ENCODE measurements around the gene LRRC27. TPM values are rescaled to one million over a fixed set of nuclear protein-coding genes. Genes with fewer than 3 reads are reported as not detected.
"Not testable (repeated sequence)": the region's sequence is repeated elsewhere in the genome, so short reads cannot be mapped to it uniquely, and the experiment has no call there.

Gene LRRC27
- total and polyA plus RNA-seq, 4 experiments from 2014 or later = 0.90 to 3.8 (median 3.0) TPM

GRCh38 chr10:132336064-132336746 lies 4.2 kb downstream of the LRRC27 start:
- H3K4me3 ChIP-seq (ENCODE audit: low read length in 2 of 2) = no peak overlapping the region
- intact Hi-C loops (cut with micrococcal nuclease) = loop anchor here (10.0 kb wide), 1 partner anchor 151 kb away; the partner anchor contains the start of gene DPYSL4
- peaks cover 16% of the 10 kb centered on the region for H3K4me1 ChIP-seq (ENCODE audit: insufficient read depth, low read length)
- no peak overlapping the region for H3K27ac ChIP-seq (ENCODE audit: low read depth, low read length)
- no peaks in the 10 kb centered on the region for H3K36me3 ChIP-seq (ENCODE audit: insufficient read depth, low read length)
- ChIA-PET CTCF (ENCODE audit: partially characterized antibody) (no interaction called here), POLR2A (ENCODE audit: partially characterized antibody) (no interaction called here)
- Mint-ChIP-seq H3K4me3 (peak overlapping the region in 6 of 8 donors; percentile 7 to 74 (median 48)), H3K9me3 (peaks cover 0 to 4% (median 0%) of the 10 kb centered on the region in 8 donors), H3K27me3 (peaks cover 0 to 1% of the 10 kb centered on the region in 2 donors), H3K27ac (peak overlapping the region in 3 of 7 donors; percentile 32 to 76 (median 54)), H3K36me3 (peaks cover 3 to 10% of the 10 kb centered on the region in 2 donors), H3K4me1 (peaks cover 13 to 47% (median 24%) of the 10 kb centered on the region in 4 donors)
- no peaks in the 10 kb centered on the region for H3K27me3 ChIP-seq (ENCODE audit: insufficient read depth, low read length)
- H3K9me3 ChIP-seq (ENCODE audit: control insufficient read depth in 1 of 2, low read length in 2 of 2) = no peaks in the 10 kb centered on the region
- no peak for DNase-seq

GRCh38 chr10:132336919-132337407 lies 5.0 kb downstream of the LRRC27 start:
- H3K27me3 Mint-ChIP-seq = peaks cover 0 to under 1% of the 10 kb centered on the region in 2 donors
- Histone ChIP-seq H3K27ac (ENCODE audit: low read depth, low read length) (peak overlapping the region; percentile 16), H3K27me3 (ENCODE audit: insufficient read depth, low read length) (no peaks in the 10 kb centered on the region), H3K4me3 (ENCODE audit: low read length in 2 of 2) (peak overlapping the region in 1 of 2 donors; percentile 34), H3K9me3 (ENCODE audit: control insufficient read depth in 1 of 2, low read length in 2 of 2) (no peaks in the 10 kb centered on the region), H3K4me1 (ENCODE audit: insufficient read depth, low read length) (peaks cover 16% of the 10 kb centered on the region), H3K36me3 (ENCODE audit: insufficient read depth, low read length) (no peaks in the 10 kb centered on the region)
- H3K36me3 Mint-ChIP-seq = peaks cover 10% of the 10 kb centered on the region in 2 donors
- CTCF ChIA-PET (ENCODE audit: partially characterized antibody) = no interaction called here
- POLR2A ChIA-PET (ENCODE audit: partially characterized antibody) = no interaction called here
- H3K4me3 Mint-ChIP-seq = peak overlapping the region; percentile 75 to 94 (median 85)
- intact Hi-C loops (cut with micrococcal nuclease) = loop anchor here (10.0 kb wide), 1 partner anchor 152 kb away; the partner anchor contains the start of gene DPYSL4
- peak overlapping the region; percentile 14 to 86 (median 82) for H3K27ac Mint-ChIP-seq
- peaks cover 0 to 7% (median 3%) of the 10 kb centered on the region in 8 donors for H3K9me3 Mint-ChIP-seq
- DNase-seq = peak in 1 of 5 donors; percentile 11
- peaks cover 12 to 39% (median 21%) of the 10 kb centered on the region in 4 donors for H3K4me1 Mint-ChIP-seq

- CTCF ChIA-PET (ENCODE audit: partially characterized antibody) = interaction anchor here (1.8 to 1.9 kb wide), 2 partner anchors 12 to 24 kb away, joined by 4 to 5 read pairs; no protein-coding TSS in a partner anchor
- H3K27ac ChIP-seq (ENCODE audit: low read depth, low read length); H3K27me3 ChIP-seq (ENCODE audit: insufficient read depth, low read length); H3K4me3 ChIP-seq (ENCODE audit: low read length in 2 of 2); H3K4me1 ChIP-seq (ENCODE audit: insufficient read depth, low read length); POLR2A ChIA-PET (ENCODE audit: partially characterized antibody); H3K9me3 ChIP-seq (ENCODE audit: control insufficient read depth in 1 of 2, low read length in 2 of 2); H3K27ac Mint-ChIP-seq; H3K36me3 ChIP-seq (ENCODE audit: insufficient read depth, low read length); H3K27me3 Mint-ChIP-seq; DNase-seq: not testable (repeated sequence)
- peaks cover 9 to 30% (median 18%) of the 10 kb centered on the region in 4 donors for H3K4me1 Mint-ChIP-seq
- peak overlapping the region in 5 of 8 donors; percentile 28 to 94 (median 83) for H3K4me3 Mint-ChIP-seq
- peaks cover 2 to 13% (median 3%) of the 10 kb centered on the region in 8 donors for H3K9me3 Mint-ChIP-seq
- peaks cover 11 to 17% of the 10 kb centered on the region in 2 donors for H3K36me3 Mint-ChIP-seq
- intact Hi-C loops (cut with micrococcal nuclease) = loop anchor here (10.0 kb wide), 1 partner anchor 153 kb away; the partner anchor contains the start of gene DPYSL4
Observed at GRCh38 chr10:132337854-132338253, 5.9 kb downstream of the LRRC27 start.

- POLR2A ChIA-PET (ENCODE audit: partially characterized antibody) = no interaction called here
- intact Hi-C loops (cut with micrococcal nuclease) = loop anchor here (10.0 kb wide), 1 partner anchor 154 kb away; the partner anchor contains the start of gene DPYSL4
- Mint-ChIP-seq H3K4me1 (peaks cover 7 to 23% (median 15%) of the 10 kb centered on the region in 4 donors), H3K27me3 (no peaks in the 10 kb centered on the region), H3K27ac (no peak overlapping the region), H3K9me3 (peaks cover 2 to 13% (median 3%) of the 10 kb centered on the region in 8 donors), H3K4me3 (no peak overlapping the region), H3K36me3 (peaks cover 11 to 17% of the 10 kb centered on the region in 2 donors)
- Histone ChIP-seq H3K27me3 (ENCODE audit: insufficient read depth, low read length) (no peaks in the 10 kb centered on the region), H3K4me3 (ENCODE audit: low read length in 2 of 2) (no peak overlapping the region), H3K9me3 (ENCODE audit: control insufficient read depth in 1 of 2, low read length in 2 of 2) (no peaks in the 10 kb centered on the region), H3K4me1 (ENCODE audit: insufficient read depth, low read length) (peaks cover 8% of the 10 kb centered on the region), H3K36me3 (ENCODE audit: insufficient read depth, low read length) (no peaks in the 10 kb centered on the region), H3K27ac (ENCODE audit: low read depth, low read length) (no peak overlapping the region)
- CTCF ChIA-PET (ENCODE audit: partially characterized antibody) = interaction anchor here (1.8 to 1.9 kb wide), 2 partner anchors 11 to 23 kb away, joined by 4 to 5 read pairs; no protein-coding TSS in a partner anchor
- no peak for DNase-seq
Observed at GRCh38 chr10:132338876-132339275, 6.9 kb downstream of the LRRC27 start.

- Histone ChIP-seq H3K9me3 (ENCODE audit: control insufficient read depth in 1 of 2, low read length in 2 of 2) (no peaks in the 10 kb centered on the region), H3K36me3 (ENCODE audit: insufficient read depth, low read length) (no peaks in the 10 kb centered on the region), H3K4me3 (ENCODE audit: low read length in 2 of 2) (no peak overlapping the region), H3K4me1 (ENCODE audit: insufficient read depth, low read length) (peaks cover 8% of the 10 kb centered on the region), H3K27me3 (ENCODE audit: insufficient read depth, low read length) (no peaks in the 10 kb centered on the region), H3K27ac (ENCODE audit: low read depth, low read length) (no peak overlapping the region)
- no peak for DNase-seq
- peaks cover 11 to 17% of the 10 kb centered on the region in 2 donors for H3K36me3 Mint-ChIP-seq
- H3K9me3 Mint-ChIP-seq = peaks cover 2 to 13% (median 3%) of the 10 kb centered on the region in 8 donors
- no peak overlapping the region for H3K27ac Mint-ChIP-seq
- POLR2A ChIA-PET (ENCODE audit: partially characterized antibody) = no interaction called here
- no peaks in the 10 kb centered on the region for H3K27me3 Mint-ChIP-seq
- H3K4me3 Mint-ChIP-seq = no peak overlapping the region
- H3K4me1 Mint-ChIP-seq = peaks cover 7 to 23% (median 15%) of the 10 kb centered on the region in 4 donors
- intact Hi-C loops (cut with micrococcal nuclease) = loop anchor here (10.0 kb wide), 1 partner anchor 154 kb away; the partner anchor contains the start of gene DPYSL4
- CTCF ChIA-PET (ENCODE audit: partially characterized antibody) = interaction anchor here (1.8 to 1.9 kb wide), 2 partner anchors 11 to 23 kb away, joined by 4 to 5 read pairs; no protein-coding TSS in a partner anchor
Observed at GRCh38 chr10:132339276-132339675, 7.3 kb downstream of the LRRC27 start.

- Mint-ChIP-seq H3K9me3 (peaks cover 2 to 13% (median 3%) of the 10 kb centered on the region in 8 donors), H3K36me3 (peaks cover 9 to 23% of the 10 kb centered on the region in 2 donors), H3K4me1 (peaks cover 7 to 16% (median 12%) of the 10 kb centered on the region in 4 donors), H3K27me3 (no peaks in the 10 kb centered on the region), H3K27ac (no peak overlapping the region), H3K4me3 (no peak overlapping the region)
- no peak for DNase-seq
- H3K36me3 ChIP-seq (ENCODE audit: insufficient read depth, low read length) = no peaks in the 10 kb centered on the region
- no peaks in the 10 kb centered on the region for H3K9me3 ChIP-seq (ENCODE audit: control insufficient read depth in 1 of 2, low read length in 2 of 2)
- ChIA-PET CTCF (ENCODE audit: partially characterized antibody) (interaction anchor here (1.3 kb wide), 1 partner anchor 10 kb away, joined by 3 read pairs; no protein-coding TSS in a partner anchor), POLR2A (ENCODE audit: partially characterized antibody) (no interaction called here)
- H3K4me1 ChIP-seq (ENCODE audit: insufficient read depth, low read length) = peaks cover 8% of the 10 kb centered on the region
- H3K27ac ChIP-seq (ENCODE audit: low read depth, low read length) = no peak overlapping the region
- H3K27me3 ChIP-seq (ENCODE audit: insufficient read depth, low read length) = no peaks in the 10 kb centered on the region
- intact Hi-C loops (cut with micrococcal nuclease) = no loop called here
- H3K4me3 ChIP-seq (ENCODE audit: low read length in 2 of 2) = no peak overlapping the region
Observed at GRCh38 chr10:132341017-132341416, 9.0 kb downstream of the LRRC27 start.

- DNase-seq = no peak
- Histone ChIP-seq H3K4me1 (ENCODE audit: insufficient read depth, low read length) (peaks cover 4% of the 10 kb centered on the region), H3K36me3 (ENCODE audit: insufficient read depth, low read length) (no peaks in the 10 kb centered on the region), H3K9me3 (ENCODE audit: control insufficient read depth in 1 of 2, low read length in 2 of 2) (no peaks in the 10 kb centered on the region), H3K4me3 (ENCODE audit: low read length in 2 of 2) (no peak overlapping the region), H3K27me3 (ENCODE audit: insufficient read depth, low read length) (no peaks in the 10 kb centered on the region), H3K27ac (ENCODE audit: low read depth, low read length) (no peak overlapping the region)
- intact Hi-C loops (cut with micrococcal nuclease) = no loop called here
- Mint-ChIP-seq H3K27me3 (no peaks in the 10 kb centered on the region), H3K27ac (no peak overlapping the region), H3K36me3 (peaks cover 9 to 23% of the 10 kb centered on the region in 2 donors), H3K9me3 (peaks cover 2 to 13% (median 3%) of the 10 kb centered on the region in 8 donors), H3K4me3 (no peak overlapping the region), H3K4me1 (peaks cover 6 to 9% (median 7%) of the 10 kb centered on the region in 4 donors)
- POLR2A ChIA-PET (ENCODE audit: partially characterized antibody) = no interaction called here
- CTCF ChIA-PET (ENCODE audit: partially characterized antibody) = interaction anchor here (1.3 kb wide), 1 partner anchor 9 kb away, joined by 3 read pairs; no protein-coding TSS in a partner anchor
Observed at GRCh38 chr10:132341781-132342180, 9.8 kb downstream of the LRRC27 start.

All from CD4-positive, alpha-beta memory T cell (primary cell).